Measurements from ENCODE around the gene RERG.

Gene RERG

DNA sequence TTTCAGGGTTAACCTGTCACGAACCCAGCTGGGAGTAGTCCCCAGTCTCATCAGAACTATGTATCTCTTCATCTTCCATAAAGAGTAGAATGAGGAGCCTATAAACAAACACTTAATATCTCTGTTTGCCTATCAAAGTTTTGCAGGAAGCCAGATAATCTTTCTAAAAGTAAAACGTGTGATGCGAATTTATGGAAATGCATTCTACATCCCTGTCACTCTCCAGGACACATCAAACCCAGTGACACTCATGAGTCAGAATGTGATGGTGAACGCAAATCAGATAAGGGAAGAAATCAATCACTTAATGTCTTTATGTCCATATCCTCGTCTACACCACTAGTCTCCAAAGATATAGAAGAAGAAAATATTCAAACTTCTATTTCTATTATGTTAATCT, 37.4 kb downstream of the RERG start:
- no peak for DNase-seq

DNA sequence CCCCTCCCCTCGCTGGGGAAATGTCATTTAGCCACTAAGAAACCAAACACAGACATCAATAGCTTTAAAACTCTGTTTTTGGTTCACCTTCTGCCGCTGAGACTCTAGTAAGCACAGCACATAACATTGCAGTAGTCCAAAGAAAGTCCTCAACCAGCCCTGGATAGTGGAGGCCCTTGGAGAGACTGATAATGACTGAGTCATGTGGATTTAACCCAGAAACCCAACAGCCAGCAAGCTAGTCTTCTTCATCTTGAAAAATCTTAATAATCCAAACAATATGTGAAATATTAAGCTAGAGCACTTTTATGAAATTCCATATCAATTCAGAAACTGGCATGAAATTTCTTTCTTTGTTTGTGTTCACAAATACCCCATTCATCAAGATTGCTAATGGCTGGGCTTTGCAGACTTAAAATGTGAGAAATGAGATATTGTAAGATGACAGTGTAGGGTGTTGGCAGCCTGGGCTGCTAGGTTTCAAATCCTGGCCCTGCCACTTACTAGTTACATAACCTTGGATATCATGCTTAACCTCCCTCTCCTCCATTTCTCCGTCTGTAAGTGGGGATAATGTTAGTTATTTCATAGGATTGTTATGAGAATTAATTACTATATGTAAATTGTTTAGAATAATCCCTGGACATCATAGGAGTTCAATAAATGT, 40.1 kb downstream of the RERG start:
- DNase-seq: no peak

GRCh38 chr12:15180325-15180724, 40.9 kb downstream of the RERG start:
- no peak for DNase-seq

GRCh38 chr12:15179672-15180071, 41.5 kb downstream of the RERG start:
- DNase-seq: no peak

GRCh38 chr12:15173142-15173541, 48.1 kb downstream of the RERG start:
- DNase-seq: no peak

DNA sequence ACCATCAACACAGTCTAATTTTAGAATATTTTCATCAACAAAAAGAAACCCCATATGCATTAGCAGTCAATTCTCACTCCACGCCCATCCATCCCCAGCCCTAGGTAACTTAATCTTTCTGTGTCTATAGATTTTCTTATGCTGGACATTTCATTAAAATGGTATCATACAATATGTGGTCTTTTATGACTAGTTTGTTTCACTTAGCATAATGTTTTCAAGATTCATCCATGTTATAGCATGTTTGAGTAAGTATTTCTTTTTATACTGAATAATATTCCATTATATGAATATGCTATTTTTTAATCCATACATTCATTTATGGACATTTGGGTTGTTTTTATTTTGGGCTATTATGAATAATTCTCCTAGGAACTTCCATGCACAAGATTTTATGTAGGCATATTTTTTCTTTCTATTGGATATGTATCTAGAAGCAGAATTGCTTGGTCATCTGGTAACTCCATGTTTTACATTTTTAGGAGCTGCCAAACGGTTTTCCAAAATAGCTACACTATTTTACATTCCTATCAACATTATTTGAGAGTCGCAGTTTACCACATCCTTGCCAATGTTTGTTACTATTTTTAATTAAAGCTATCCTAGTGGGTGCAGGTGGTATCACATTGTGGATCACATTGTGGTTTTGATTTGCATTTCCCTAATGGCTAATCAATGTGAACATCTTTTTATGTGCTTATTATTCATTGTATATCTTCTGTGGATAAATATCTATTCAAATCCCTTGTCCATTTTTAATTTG, 49.0 kb downstream of the RERG start:
- no peak for DNase-seq

- DNase-seq: no peak
Measured at GRCh38 chr12:15171012-15171655, 50.1 kb downstream of the RERG start.

DNA sequence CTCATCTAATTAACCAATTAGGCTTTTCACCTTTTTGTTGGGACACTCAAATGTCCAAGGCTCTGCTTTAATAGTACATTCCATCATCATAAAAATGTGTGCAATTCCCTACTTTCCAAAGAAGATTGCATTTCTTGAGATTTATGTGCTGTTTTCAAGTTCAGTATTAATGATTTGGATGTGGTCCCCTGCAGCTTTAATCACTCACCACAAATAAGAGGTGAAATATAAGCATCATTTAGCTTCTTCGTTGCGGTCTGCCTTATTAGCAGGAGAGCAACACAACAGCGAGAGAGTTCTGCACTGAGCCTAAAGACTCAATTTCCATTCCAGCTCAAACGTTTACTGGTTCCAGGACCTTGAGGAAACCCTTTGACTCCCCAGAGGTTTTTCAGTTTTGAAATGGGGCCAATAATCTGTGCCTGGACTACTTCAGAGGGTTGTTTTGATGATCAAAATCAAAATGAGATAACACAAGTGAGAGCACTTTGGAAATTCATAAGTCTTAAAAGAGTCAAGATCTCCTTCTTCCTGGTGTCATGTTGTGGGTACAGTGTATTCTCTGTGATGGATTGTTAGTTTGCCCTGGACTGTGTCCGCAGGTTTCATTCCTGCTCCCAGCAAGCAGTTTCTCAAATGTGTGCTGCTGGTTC, 53.1 kb downstream of the RERG start:
- DNase-seq: no peak

DNA sequence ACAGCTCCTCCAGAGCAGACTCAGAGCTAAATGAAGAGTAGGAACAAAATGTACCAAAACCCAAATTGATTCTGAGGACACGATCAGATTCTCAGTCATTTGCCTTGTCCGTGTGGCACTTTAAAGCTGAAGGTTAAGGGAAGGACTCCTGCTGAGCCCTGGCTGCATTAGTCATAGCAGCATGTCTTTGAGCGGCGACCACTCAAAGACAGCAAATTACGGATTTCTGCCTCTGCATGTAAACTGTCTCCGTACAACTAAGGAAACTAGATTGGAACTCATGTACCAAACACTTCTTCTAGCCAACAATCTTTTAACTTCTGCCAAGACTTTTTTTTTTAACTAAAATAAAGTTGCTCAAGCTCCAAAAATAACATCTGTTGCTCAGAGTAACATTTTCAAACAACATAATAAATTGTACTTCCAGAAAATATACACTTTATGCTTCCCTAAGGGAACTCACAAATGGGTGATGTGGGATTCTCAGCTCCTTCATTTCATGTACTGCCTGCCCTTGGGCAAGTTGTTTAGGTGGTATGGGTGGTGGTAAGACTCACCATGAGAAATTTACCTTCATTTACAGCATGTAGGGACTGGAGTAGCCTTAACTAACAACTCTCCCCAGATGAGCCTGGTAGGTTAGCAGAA, 56.1 kb downstream of the RERG start:
- no peak for DNase-seq

DNA sequence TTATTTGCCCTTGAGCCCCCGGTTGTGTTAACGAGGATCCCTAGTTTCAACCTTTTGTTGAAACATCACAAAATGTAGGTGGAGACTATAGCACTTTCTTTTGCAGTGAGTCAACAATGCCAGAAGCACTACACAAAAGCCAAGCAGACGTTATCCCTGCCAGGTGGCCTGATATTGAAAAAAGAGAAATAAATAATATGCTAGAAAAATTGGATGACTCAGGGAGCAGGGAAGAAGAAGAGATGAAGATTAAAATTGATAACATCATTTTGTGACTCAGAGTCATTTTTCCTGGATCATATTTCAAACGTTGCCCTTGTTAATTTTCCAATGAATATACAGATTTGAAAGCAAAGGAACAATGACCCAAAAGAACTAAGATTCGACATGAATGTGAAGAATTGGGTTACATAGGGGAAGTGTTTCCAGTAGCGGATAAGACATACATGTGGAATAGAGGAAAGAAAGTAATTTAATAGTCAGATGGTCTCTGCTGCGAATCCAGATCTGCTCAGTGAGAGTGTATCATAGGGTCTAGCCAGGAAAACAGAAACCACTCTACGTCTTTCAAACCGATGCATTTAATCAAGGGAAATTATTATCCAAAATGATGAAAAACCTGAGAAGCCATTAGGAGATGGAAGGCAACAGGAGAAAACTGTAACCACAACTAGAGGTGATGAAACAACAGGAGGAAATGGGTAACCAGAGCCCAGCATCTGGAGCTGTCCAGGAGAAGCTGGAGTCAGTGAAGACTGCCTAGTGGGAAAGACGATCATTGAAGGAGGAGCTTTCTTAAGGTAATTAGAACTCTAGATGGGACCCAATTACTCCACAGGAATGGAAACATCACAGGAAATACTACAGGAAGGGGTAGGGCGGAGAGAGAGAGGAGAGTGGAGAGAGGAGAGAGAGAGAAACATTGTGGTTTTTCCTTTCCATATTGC, 57.9 kb downstream of the RERG start:
- no peak for DNase-seq

DNA sequence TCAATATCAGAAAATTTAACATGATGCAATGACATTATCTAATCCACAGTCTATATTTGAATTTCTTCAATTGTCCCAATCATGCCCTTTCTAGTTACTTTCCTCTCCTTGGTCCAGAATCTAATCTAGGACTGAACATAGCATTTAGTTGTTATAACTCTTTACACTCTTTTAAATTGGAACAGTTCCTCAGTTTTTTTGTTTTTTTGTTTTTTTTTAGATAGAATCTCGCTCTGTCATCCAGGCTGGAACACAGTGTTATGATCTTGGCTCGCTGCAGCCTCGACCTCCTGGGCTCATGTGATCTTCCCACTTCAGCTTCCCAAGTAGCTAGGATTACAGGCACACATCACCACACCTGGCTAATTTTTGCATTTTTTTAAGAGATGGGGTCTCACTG, 63.1 kb downstream of the RERG start:
- no peak for DNase-seq

DNA sequence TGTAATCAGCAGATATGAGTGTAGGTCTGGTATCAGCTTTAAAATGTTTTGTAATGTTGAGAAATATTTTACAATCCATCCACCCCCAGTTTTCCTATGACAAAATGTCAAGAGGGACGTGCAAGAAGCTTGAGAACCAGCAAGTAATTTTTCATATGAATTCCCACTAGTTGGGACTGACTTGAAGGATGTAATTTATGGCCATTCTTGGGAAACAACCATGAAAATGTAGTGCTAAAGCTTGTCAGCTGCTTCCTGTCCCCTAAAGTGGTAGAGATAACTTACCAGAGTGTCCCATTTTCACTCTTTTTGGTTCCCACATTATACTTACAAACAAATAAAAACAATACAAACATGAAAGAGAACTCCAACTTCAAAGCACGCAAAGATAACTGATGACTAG, 63.9 kb downstream of the RERG start:
- DNase-seq: no peak

GRCh38 chr12:15155271-15155670, 65.9 kb downstream of the RERG start:
- no peak for DNase-seq

GRCh38 chr12:15154103-15154502, 67.1 kb downstream of the RERG start:
- DNase-seq: no peak

GRCh38 chr12:15152868-15153267, 68.3 kb downstream of the RERG start:
- no peak for DNase-seq

- no peak for DNase-seq
Measured at GRCh38 chr12:15152456-15152855, 68.8 kb downstream of the RERG start.

DNA sequence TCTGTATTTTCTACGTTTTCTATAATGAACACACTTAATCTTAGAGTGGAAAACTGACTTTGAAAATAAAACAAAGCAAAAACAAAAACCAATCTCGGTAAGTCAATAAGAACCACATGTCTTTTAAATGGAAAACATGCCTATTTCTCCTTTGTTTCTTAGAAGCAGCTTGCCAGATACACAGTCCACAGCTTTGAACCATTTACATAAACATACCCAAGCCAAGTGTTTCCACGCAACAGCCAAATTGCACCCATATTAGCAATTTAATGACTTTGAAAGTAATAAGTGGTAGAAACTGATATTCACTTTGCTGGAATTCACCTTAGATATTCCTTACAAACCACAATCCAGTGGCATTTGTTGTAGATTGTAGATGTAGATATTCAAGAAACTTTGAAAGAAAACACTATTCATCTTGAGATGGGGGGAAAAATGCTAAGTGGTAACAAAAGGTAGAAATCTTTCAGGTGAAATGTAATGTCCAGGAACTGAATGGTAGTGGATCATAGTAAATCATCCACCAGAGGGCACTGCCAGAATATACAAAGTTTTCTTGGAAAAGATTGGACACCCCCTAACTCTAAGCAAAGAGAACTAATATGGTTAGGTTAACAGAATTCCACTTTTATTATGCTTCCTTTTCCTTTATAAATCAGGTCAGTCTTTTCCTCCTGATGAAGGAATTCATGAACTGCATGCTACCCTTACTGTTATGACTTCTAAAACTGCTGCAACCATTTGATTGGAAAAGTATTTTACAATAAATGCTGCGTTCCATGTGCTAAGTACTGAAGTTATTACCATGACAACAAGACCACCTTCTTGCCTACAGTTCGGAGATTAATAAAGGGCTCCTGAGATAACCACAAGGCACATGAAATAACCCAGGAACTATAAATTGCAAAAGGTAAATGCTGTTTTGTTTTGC, 69.8 kb downstream of the RERG start:
- no peak for DNase-seq

GRCh38 chr12:15146585-15146984, 74.6 kb downstream of the RERG start:
- DNase-seq: no peak

DNA sequence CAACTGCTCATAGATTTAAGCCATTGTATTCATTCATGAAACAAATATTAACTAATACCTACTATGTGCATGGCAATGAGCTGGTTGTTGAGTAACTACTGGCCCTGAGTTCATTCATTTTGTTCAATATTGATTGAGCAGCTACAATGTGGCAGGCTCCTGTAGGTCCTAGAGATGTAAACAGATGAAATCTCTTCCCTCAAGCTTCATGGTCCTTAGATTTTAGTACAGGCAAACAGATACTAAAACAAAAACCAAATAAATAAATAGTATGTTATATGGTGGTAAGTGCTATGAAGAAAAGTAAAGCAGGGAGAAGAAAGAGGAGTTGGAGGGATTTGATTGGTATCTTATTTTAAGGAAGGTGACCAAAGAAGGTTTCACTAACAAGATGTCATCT, 77.8 kb downstream of the RERG start:
- no peak for DNase-seq

GRCh38 chr12:15142711-15143110, 78.5 kb downstream of the RERG start:
- no peak for DNase-seq

DNA sequence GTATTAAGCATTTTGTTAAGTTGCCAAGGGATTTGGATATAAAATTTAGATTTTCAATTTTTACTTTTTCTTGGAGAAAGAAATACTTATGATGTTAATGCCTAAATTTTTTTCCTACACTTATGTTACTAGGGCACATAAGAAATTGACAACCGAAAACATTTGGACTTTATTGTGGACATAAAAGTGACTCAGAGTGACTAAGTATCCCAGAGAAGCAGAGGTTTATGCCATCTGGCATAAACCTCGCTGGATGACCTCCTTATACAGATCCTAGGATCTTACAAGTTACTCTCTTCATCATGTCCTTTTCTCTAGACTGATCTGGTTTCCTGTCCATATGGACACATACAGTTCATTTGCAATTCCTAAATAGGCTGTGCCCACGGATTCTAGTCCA, 89.8 kb downstream of the RERG start:
- DNase-seq: no peak

All from cerebellar nuclear complex (tissue), 1 donor.